H1 (cell line): ENCODE data around the gene KCNMA1. TPM values are rescaled to one million over a fixed set of nuclear protein-coding genes. Genes with fewer than 3 reads are reported as not detected.

Experiments
- CTCF ChIA-PET: fragments of 300-600 bp; sonication (Branson Sonifier 250); formaldehyde crosslinking; loops from one replicate; lab custom pipeline; 2021; ENCODE audit not compliant: partially characterized antibody; lab: Charles Lee
- POLR2A ChIA-PET: fragments of 300-600 bp; sonication (Branson Sonifier 250); formaldehyde crosslinking; loops from one replicate; lab custom pipeline; 2021; ENCODE audit warnings: inconsistent platforms; ENCODE audit not compliant: partially characterized antibody; lab: Charles Lee
- DNase-seq, 2 experiments: peaks; one replicate each; pipeline versions ENCODE4 v3.0.0 to v3.0.0-alpha.2; 2010 to 2022; ENCODE audit warnings: low spot score in 2 of 2, low read depth in 1 of 2, mixed read lengths in 1 of 2
- FAIRE-seq: peaks from 2 replicates; lab custom pipeline; 2011; peaks lifted over from hg19 to GRCh38; lab: Jason Lieb, UNC
- H2AFZ ChIP-seq: 2 replicates; pipeline ENCODE4 v1.8.1; 2012; ENCODE audit warnings: low read length, inconsistent platforms
- H2AK5ac ChIP-seq: 2 replicates; pipeline ENCODE4 v1.6.1; 2013; ENCODE audit warnings: low read depth, low read length
- H2BK120ac ChIP-seq: replicated peaks from 2 replicates; pipeline ENCODE3; 2013; ENCODE audit warnings: low read depth, low read length, inconsistent platforms
- H2BK12ac ChIP-seq: 2 replicates; pipeline ENCODE4 v1.6.1; 2013; ENCODE audit warnings: low read depth, low read length
- H2BK15ac ChIP-seq: 2 replicates; pipeline ENCODE4 v1.6.1; 2013; ENCODE audit warnings: low read length
- H2BK20ac ChIP-seq: 2 replicates; pipeline ENCODE4 v1.6.1; 2013; ENCODE audit warnings: low read length
- H2BK5ac ChIP-seq: 2 replicates; pipeline ENCODE4 v1.6.1; 2013; ENCODE audit warnings: low read depth, low read length
- H3K14ac ChIP-seq: 2 replicates; pipeline ENCODE4 v1.6.1; 2013; ENCODE audit warnings: inconsistent platforms; ENCODE audit not compliant: insufficient read length
- H3K18ac ChIP-seq: 2 replicates; pipeline ENCODE4 v1.6.1; 2013; ENCODE audit warnings: low read length; ENCODE audit errors: extremely low read depth
- H3K23ac ChIP-seq: 2 replicates; pipeline ENCODE4 v1.6.1; 2013; ENCODE audit warnings: inconsistent platforms; ENCODE audit not compliant: insufficient read length
- H3K23me2 ChIP-seq: 2 replicates; pipeline ENCODE4 v1.6.1; 2013; ENCODE audit warnings: low read depth, low read length
- H3K27ac ChIP-seq: 2 replicates; pipeline ENCODE4 v1.6.1; 2011; ENCODE audit warnings: low read depth, low read length, inconsistent platforms
- H3K27me3 ChIP-seq, 4 experiments: replicated peaks in 1 of 4; 1 replicate in 1 of 4; 2 replicates in 3 of 4; pipeline versions ENCODE4 v1.6.1 to v1.8.1; 2011 to 2013; ENCODE audit warnings: low read length in 3 of 4, mild to moderate bottlenecking in 3 of 4, inconsistent platforms in 2 of 4, mixed read lengths in 2 of 4, moderate library complexity in 1 of 4; ENCODE audit not compliant: control insufficient read depth in 3 of 4, insufficient read depth in 3 of 4; ENCODE audit errors: extremely low read depth in 1 of 4
- H3K36me3 ChIP-seq, 4 experiments: 2 replicates each; pipeline versions ENCODE4 v1.6.1 to v1.8.1; 2011 to 2013; ENCODE audit warnings: mild to moderate bottlenecking in 4 of 4, low read length in 3 of 4, moderate library complexity in 2 of 4, control low read depth in 1 of 4, inconsistent platforms in 1 of 4; ENCODE audit not compliant: insufficient read depth in 4 of 4, control insufficient read depth in 2 of 4
- H3K4ac ChIP-seq: replicated peaks from 2 replicates; pipeline ENCODE3; 2013; ENCODE audit warnings: low read length, low read depth, mixed read lengths, inconsistent platforms; ENCODE audit not compliant: insufficient read length
- H3K4me1 ChIP-seq, 4 experiments: replicated peaks in 1 of 4; 1 replicate in 1 of 4; 2 replicates in 3 of 4; pipeline versions ENCODE4 v1.6.1 to v1.8.1; 2011 to 2013; ENCODE audit warnings: low read length in 3 of 4, inconsistent platforms in 2 of 4, mixed read lengths in 1 of 4; ENCODE audit not compliant: insufficient read depth in 4 of 4, control insufficient read depth in 3 of 4
- H3K4me2 ChIP-seq, 2 experiments: 2 replicates each; pipeline versions ENCODE4 v1.6.1 to v1.8.1; 2011 to 2013; ENCODE audit warnings: low read depth in 2 of 2, low read length in 2 of 2, control low read depth in 1 of 2, inconsistent platforms in 1 of 2, mild to moderate bottlenecking in 1 of 2; ENCODE audit not compliant: insufficient read depth in 1 of 2
- H3K4me3 ChIP-seq, 4 experiments: fragments of 200-600, 300-600 bp in 1 of 4; sonication (generic), shearing (Covaris generic), sonication (Bioruptor Twin) in 1 of 4; 2 replicates each; pipeline versions ENCODE4 v1.5.1 to v1.8.1; 2011 to 2016; ENCODE audit warnings: low read length in 4 of 4, low read depth in 3 of 4, control low read depth in 2 of 4, inconsistent platforms in 2 of 4, mild to moderate bottlenecking in 2 of 4, mixed read lengths in 1 of 4, moderate library complexity in 1 of 4; ENCODE audit not compliant: insufficient read depth in 2 of 4; ENCODE audit errors: extremely low read depth in 1 of 4
- H3K56ac ChIP-seq: replicated peaks from 2 replicates; pipeline ENCODE3; 2013; ENCODE audit warnings: low read depth, mild to moderate bottlenecking, mixed read lengths, low read length, inconsistent platforms; ENCODE audit not compliant: insufficient read length
- H3K79me1 ChIP-seq: 2 replicates; pipeline ENCODE4 v1.6.1; 2013; ENCODE audit warnings: low read depth, low read length, control low read depth
- H3K79me2 ChIP-seq, 2 experiments: 2 replicates each; pipeline versions ENCODE4 v1.6.1 to v1.8.1; 2012 to 2013; ENCODE audit warnings: low read length in 2 of 2, mild to moderate bottlenecking in 2 of 2, inconsistent platforms in 1 of 2; ENCODE audit not compliant: insufficient read depth in 2 of 2, control insufficient read depth in 1 of 2
- H3K9ac ChIP-seq, 4 experiments: replicated peaks in 1 of 4; 1 replicate in 1 of 4; 2 replicates in 3 of 4; pipeline versions ENCODE4 v1.6.1 to v1.8.1; 2011 to 2013; ENCODE audit warnings: low read depth in 3 of 4, low read length in 3 of 4, control low read depth in 2 of 4, mild to moderate bottlenecking in 2 of 4, moderate library complexity in 2 of 4, inconsistent platforms in 1 of 4; ENCODE audit errors: extremely low read depth in 1 of 4
- H3K9me3 ChIP-seq, 2 experiments: 2 replicates each; pipeline versions ENCODE4 v1.6.1 to v1.8.1; 2012 to 2013; ENCODE audit warnings: mild to moderate bottlenecking in 2 of 2, moderate library complexity in 2 of 2, control low read depth in 1 of 2, inconsistent platforms in 1 of 2, low read depth in 1 of 2, low read length in 1 of 2, mixed read lengths in 1 of 2; ENCODE audit not compliant: insufficient read depth in 2 of 2
- H4K20me1 ChIP-seq, 2 experiments: replicated peaks in 1 of 2; 2 replicates each; pipeline versions ENCODE3 to v1.8.1; 2011 to 2013; ENCODE audit warnings: inconsistent platforms in 2 of 2, low read length in 2 of 2, mild to moderate bottlenecking in 1 of 2; ENCODE audit not compliant: insufficient read depth in 2 of 2, control insufficient read depth in 1 of 2
- H4K5ac ChIP-seq: 2 replicates; pipeline ENCODE4 v1.6.1; 2013; ENCODE audit warnings: low read length, low read depth, mixed read lengths, inconsistent platforms; ENCODE audit not compliant: insufficient read length
- H4K8ac ChIP-seq: 2 replicates; pipeline ENCODE4 v1.8.0; 2013; ENCODE audit warnings: mild to moderate bottlenecking, moderate library complexity, low read length, inconsistent platforms; ENCODE audit not compliant: insufficient read depth; ENCODE audit errors: extremely low read depth
- H4K91ac ChIP-seq: replicated peaks from 2 replicates; pipeline ENCODE3; 2013; ENCODE audit warnings: low read length, mixed read lengths, inconsistent platforms; ENCODE audit not compliant: insufficient read length
- CHD2 ChIP-seq: IDR thresholded peaks from 2 replicates; pipeline ENCODE4 v1.6.1; 2012; ENCODE audit warnings: low read length, improper control_type of control experiment
- NRF1 ChIP-seq: IDR thresholded peaks from 2 replicates; pipeline ENCODE4 v1.6.1; 2011; ENCODE audit warnings: mild to moderate bottlenecking, low read depth, low read length, improper control_type of control experiment
- SRF ChIP-seq: IDR thresholded peaks from 2 replicates; pipeline ENCODE4 v1.6.1; 2011; ENCODE audit warnings: mild to moderate bottlenecking, low read depth, low read length, moderate library complexity
- WGBS, 2 experiments: shearing (Covaris generic) in 1 of 2; methylation state at CpG; one replicate each; pipeline versions ENCODE4 v1.1.6 to v1.1.7; 2013 to 2015; ENCODE audit warnings: low lambda C conversion rate in 2 of 2, mixed read lengths in 2 of 2, inconsistent platforms in 1 of 2, low coverage in 1 of 2, missing lambda C conversion rate in 1 of 2; ENCODE audit not compliant: insufficient replicate concordance in 2 of 2, insufficient coverage in 1 of 2, insufficient read length in 1 of 2; ENCODE audit errors: extremely low coverage in 1 of 2, missing lambda C conversion rate in 1 of 2; 5-methylcytosine and 5-hydroxymethylcytosine counted together
- polyA plus RNA-seq, 7 experiments: library from polyadenylated mRNA; depleted of rRNA in 3 of 7; stranded (reverse) in 5 of 7; unstranded in 2 of 7; fragments of >200 nt in 5 of 7; fragments of 200-250 nt in 2 of 7; gene quantifications; 1 replicate in 5 of 7; 2 replicates in 1 of 7; 4 replicates in 1 of 7; pipeline versions ENCODE4 v1.2.1 to v1.2.3, GENCODE V29; 2011 to 2013; ENCODE audit warnings: missing spikeins in 2 of 7, mixed read lengths in 2 of 7
- total RNA-seq: library from RNA; stranded (reverse); fragmentation: NEBNext Ultra II Directional; extraction: Animal tissue kit (Norgen Biotek cat#: 25700); gene quantifications from 2 replicates; pipeline ENCODE4 v1.2.1, GENCODE V29; 2021
- TF ChIP-seq, protein P1 (sequence below), 3 experiments: IDR thresholded peaks; 1 replicate in 2 of 3; 2 replicates in 1 of 3; pipeline versions ENCODE4 v1.5.1 to v1.6.1; 2011; ENCODE audit warnings: low read length in 3 of 3, mild to moderate bottlenecking in 3 of 3, inconsistent platforms in 2 of 3, low read depth in 1 of 3, moderate library complexity in 1 of 3; ENCODE audit not compliant: insufficient read depth in 1 of 3; ENCODE audit errors: control extremely low read depth in 1 of 3

KCNMA1 gene
- total and polyA plus RNA-seq, 2 of the 8 experiments (the other 6 are each of a cell fraction or from before 2014, with no cell fraction given) = 10.2 to 11.1 TPM

DNA sequence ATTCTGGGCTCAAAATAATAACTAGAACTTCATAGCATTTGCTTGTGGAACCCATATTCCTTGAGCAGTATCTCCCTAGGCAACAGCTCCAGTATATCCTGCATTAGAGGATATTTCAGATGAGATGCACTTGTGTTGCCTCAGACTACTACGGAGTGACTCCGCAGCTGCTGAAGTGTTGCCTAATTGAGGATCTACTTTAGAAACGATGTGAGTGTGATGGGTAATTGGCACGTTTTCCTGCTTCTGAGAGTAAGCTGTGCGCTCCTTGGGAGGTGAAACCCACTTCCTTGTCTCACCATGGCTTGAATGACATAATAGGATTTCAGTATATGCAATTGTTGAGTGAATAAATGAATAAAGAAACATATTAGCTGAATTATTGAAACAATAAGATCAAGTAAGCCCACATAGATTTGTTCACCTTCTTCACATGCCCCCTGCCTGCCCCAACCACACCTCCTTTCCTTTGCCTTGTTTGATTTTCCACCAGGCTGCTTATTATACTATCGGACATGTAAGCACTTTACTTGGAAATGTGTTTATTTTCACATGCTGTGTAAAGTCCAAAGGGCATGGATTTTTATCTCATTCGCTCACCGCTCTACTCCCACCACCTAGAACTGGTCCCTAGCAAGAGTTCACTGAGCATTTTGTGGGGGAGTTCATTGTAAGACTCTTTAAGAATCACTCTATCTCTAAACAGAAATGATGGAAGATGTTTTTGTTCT lies 303.8 kb downstream of the KCNMA1 start:
- H4K20me1 ChIP-seq = no peaks in the 10 kb centered on the region
- no peaks in the 10 kb centered on the region for H3K9me3 ChIP-seq
- no peak overlapping the region for H3K18ac ChIP-seq
- no peak overlapping the region for H2BK15ac ChIP-seq
- H2AFZ ChIP-seq = no peak overlapping the region
- 91% methylated on average over 8 of the region's 8 CpGs; no CpG with 5 or more reads in 1 of the 2 experiments for WGBS, 2 experiments
- no peak overlapping the region for H4K91ac ChIP-seq
- H3K27me3 ChIP-seq = no peaks in the 10 kb centered on the region
- H3K79me2 ChIP-seq = no peaks in the 10 kb centered on the region
- H3K56ac ChIP-seq = no peak overlapping the region
- H3K14ac ChIP-seq = no peak overlapping the region
- no peak overlapping the region for H3K4ac ChIP-seq
- H3K4me1 ChIP-seq = no peaks in the 10 kb centered on the region
- no peak overlapping the region for H3K9ac ChIP-seq
- H3K36me3 ChIP-seq = no peaks in the 10 kb centered on the region
- TF ChIP-seq, protein P1, sequence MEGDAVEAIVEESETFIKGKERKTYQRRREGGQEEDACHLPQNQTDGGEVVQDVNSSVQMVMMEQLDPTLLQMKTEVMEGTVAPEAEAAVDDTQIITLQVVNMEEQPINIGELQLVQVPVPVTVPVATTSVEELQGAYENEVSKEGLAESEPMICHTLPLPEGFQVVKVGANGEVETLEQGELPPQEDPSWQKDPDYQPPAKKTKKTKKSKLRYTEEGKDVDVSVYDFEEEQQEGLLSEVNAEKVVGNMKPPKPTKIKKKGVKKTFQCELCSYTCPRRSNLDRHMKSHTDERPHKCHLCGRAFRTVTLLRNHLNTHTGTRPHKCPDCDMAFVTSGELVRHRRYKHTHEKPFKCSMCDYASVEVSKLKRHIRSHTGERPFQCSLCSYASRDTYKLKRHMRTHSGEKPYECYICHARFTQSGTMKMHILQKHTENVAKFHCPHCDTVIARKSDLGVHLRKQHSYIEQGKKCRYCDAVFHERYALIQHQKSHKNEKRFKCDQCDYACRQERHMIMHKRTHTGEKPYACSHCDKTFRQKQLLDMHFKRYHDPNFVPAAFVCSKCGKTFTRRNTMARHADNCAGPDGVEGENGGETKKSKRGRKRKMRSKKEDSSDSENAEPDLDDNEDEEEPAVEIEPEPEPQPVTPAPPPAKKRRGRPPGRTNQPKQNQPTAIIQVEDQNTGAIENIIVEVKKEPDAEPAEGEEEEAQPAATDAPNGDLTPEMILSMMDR (IDR thresholded peaks at IDR 0.05; ENCODE audit: control extremely low read depth in 1 of 3, insufficient read depth in 1 of 3, low read depth in 1 of 3, low read length in 3 of 3) = no peak
- no peak for TF ChIP-seq SRF
- TF ChIP-seq CHD2 = no peak
- TF ChIP-seq NRF1 = no peak
- no peak for DNase-seq
- FAIRE-seq = no peak
- H3K79me1 ChIP-seq = no peaks in the 10 kb centered on the region
- no peak overlapping the region for H3K4me2 ChIP-seq
- H3K23ac ChIP-seq = no peak overlapping the region
- H2BK20ac ChIP-seq = no peak overlapping the region
- no peak overlapping the region for H2AK5ac ChIP-seq
- H3K4me3 ChIP-seq = no peak overlapping the region
- CTCF ChIA-PET = interaction anchor here (0.7 to 2.0 kb wide), 3 partner anchors 10 to 470 kb away, joined by 3 to 6 read pairs (median 3); no protein-coding TSS in a partner anchor
- POLR2A ChIA-PET = no interaction called here
- H4K5ac ChIP-seq = no peak overlapping the region
- H2BK5ac ChIP-seq = no peak overlapping the region
- H3K27ac ChIP-seq = no peak overlapping the region
- no peak overlapping the region for H2BK12ac ChIP-seq
- H2BK120ac ChIP-seq = no peak overlapping the region
- H3K23me2 ChIP-seq = no peaks in the 10 kb centered on the region
- H4K8ac ChIP-seq = no peak overlapping the region
